GM21717 (cell line): ENCODE data around the gene SLC19A1.

Experiments used
- ATAC-seq: cut with Tn5 transposase; IDR thresholded peaks from one replicate; pipeline ENCODE4 v1.9.1; 2021; ENCODE audit warnings: mild to moderate bottlenecking, moderate library complexity; ENCODE audit not compliant: unreplicated experiment

The SLC19A1 gene

GRCh38 chr21:45542242-45542666, at the start of gene SLC19A1:
SLC19A1 (minus strand) TSS chr21:45542440; CDS start chr21:45537959, 4,481 bp downstream.
- peak; percentile 49 for ATAC-seq

- no peak for ATAC-seq
These were observed 49.5 kb upstream of the SLC19A1 start for GRCh38 chr21:45591619-45592207.

- ATAC-seq = no peak
These were observed 48.7 kb upstream of the SLC19A1 start for GRCh38 chr21:45590726-45591618.

DNA sequence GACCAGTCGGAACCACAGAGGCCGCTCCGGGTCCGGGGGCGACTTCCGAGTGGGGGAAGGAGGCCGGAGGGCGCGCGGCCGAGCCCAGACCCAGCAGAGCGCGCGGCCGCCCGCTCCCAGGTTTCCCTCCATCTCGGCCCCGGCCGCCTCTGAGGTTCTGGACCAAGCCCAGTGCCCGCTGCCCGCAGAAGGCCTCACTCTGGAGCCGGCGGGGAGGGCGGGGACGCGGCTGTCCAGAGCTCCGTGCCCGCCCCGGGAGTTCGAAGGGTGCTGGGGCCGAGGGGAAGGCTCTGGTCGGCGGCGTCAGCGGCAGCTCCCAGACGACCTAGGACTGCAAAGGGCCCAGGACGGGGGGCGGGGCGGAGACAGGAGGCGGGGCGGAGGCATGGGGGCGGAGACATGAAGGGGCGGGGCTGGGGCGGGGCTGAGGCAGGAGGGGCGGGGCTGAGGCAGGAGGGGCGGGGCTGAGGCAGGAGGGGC, 48.0 kb upstream of the SLC19A1 start:
- no peak for ATAC-seq

- ATAC-seq = no peak
These were observed 47.5 kb upstream of the SLC19A1 start for GRCh38 chr21:45589686-45590245.

DNA sequence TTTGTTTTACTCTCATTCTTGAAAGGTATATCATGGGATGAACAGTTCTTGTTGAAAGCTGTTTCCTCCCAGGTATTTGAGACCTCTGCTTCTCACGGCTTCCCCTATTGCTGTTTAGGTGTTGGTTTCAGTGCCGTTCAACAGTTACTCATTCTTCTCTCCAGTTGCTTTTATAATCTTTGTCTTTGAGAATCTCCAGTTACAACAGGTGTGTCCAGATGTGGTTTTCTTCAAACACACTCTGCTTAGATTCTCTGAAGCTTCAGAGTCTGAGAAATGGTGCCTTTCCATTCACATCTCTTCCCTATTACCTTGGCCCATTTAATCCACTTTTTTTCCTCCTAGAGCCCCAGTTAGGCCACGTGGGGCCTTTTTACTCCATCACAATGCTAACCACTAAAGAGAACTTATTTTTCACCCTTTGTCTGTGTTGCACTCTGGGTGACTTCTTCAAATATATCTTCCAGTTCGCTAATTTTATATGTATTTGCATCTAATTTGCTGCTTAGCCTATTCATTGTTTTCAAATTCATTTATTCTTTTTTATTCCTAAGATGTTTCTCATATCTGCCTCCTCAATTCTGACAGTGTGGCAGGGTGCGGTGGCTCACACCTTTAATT, 46.7 kb upstream of the SLC19A1 start:
- no peak for ATAC-seq

- no peak for ATAC-seq
These were observed 46.0 kb upstream of the SLC19A1 start for GRCh38 chr21:45588086-45588825.

GRCh38 chr21:45586289-45586858, 44.1 kb upstream of the SLC19A1 start:
- ATAC-seq = no peak

GRCh38 chr21:45584786-45585185, 42.5 kb upstream of the SLC19A1 start:
- no peak for ATAC-seq

- no peak for ATAC-seq
These were observed 41.7 kb upstream of the SLC19A1 start for GRCh38 chr21:45583831-45584509.

GRCh38 chr21:45582128-45582527, 39.9 kb upstream of the SLC19A1 start:
- no peak for ATAC-seq

- no peak for ATAC-seq
These were observed 39.1 kb upstream of the SLC19A1 start for GRCh38 chr21:45581322-45581712.

GRCh38 chr21:45580576-45581321, 38.5 kb upstream of the SLC19A1 start:
- no peak for ATAC-seq

DNA sequence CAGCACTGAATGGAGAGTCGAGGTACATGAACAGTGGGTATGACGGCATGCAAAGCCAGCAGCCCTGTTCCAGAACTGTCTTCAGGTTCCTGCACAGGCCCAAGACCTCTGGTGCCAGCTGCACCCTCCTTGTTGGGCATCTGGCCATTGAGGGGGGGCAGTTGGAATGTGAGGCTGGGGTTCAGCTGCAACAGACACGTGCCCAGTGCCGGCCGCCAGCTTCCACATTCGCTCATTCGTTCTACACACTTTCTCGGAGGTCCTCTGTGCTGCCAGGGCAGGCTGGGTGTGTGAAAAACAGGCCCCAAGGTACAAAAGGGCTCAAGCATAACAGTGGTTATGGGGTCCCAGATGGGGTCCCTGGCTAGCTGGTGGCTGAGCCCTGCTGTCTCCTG, 37.9 kb upstream of the SLC19A1 start:
- no peak for ATAC-seq

GRCh38 chr21:45579383-45580180, 37.3 kb upstream of the SLC19A1 start:
- ATAC-seq = no peak

- ATAC-seq = no peak
These were observed 36.7 kb upstream of the SLC19A1 start for GRCh38 chr21:45578811-45579381.

GRCh38 chr21:45578176-45578801, 36.0 kb upstream of the SLC19A1 start:
- no peak for ATAC-seq

DNA sequence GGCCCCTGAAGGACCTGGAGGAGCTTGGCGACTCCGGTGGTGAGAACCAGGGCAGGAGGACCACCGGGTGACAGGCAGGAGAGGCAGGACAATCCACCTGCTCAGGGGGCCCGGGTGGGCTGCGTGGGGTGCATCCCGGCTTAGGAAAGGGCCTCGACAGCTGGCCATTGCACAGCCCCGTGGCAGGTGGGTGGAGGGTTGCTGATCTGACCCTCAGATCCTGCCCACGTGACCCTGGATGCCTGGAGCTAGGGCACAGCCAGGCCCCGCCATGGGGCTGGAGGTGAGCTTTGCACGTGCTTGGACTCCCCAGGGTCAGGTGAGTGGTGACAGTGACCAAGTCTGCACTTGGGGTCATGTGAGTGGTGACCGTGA, 35.5 kb upstream of the SLC19A1 start:
- no peak for ATAC-seq
